Stimulated activated naive CD4-positive, alpha-beta T cell treated with Interleukin-2 at 50 U/mL for 16 hours (primary cell): Measurements from ENCODE around the gene CHPF2.

Experiments
- DNase-seq: peaks from one replicate; lab custom pipeline; 2025; lab: John Stamatoyannopoulos, UW

CHPF2 gene

GRCh38 chr7:151264615-151265014 is 32.3 kb downstream of the CHPF2 start:
- no peak for DNase-seq

- DNase-seq: no peak
These were observed 33.2 kb downstream of the CHPF2 start for GRCh38 chr7:151265351-151265931.

GRCh38 chr7:151269511-151269910 is 37.2 kb downstream of the CHPF2 start:
- no peak for DNase-seq

GRCh38 chr7:151271699-151272355 is 39.5 kb downstream of the CHPF2 start:
- DNase-seq: no peak

GRCh38 chr7:151272405-151272804 is 40.1 kb downstream of the CHPF2 start:
- DNase-seq: no peak

- no peak for DNase-seq
These were observed 40.6 kb downstream of the CHPF2 start for GRCh38 chr7:151272877-151273276.

- no peak for DNase-seq
These were observed 41.5 kb downstream of the CHPF2 start for GRCh38 chr7:151273651-151274390.

- DNase-seq: no peak
These were observed 42.1 kb downstream of the CHPF2 start for GRCh38 chr7:151274396-151274795.

- DNase-seq: no peak
These were observed 42.9 kb downstream of the CHPF2 start for GRCh38 chr7:151274936-151275812.

- DNase-seq: no peak
These were observed 43.7 kb downstream of the CHPF2 start for GRCh38 chr7:151275813-151276577.

- peak; percentile 65 for DNase-seq
These were observed 44.6 kb downstream of the CHPF2 start for GRCh38 chr7:151276666-151277590.

- no peak for DNase-seq
These were observed 45.3 kb downstream of the CHPF2 start for GRCh38 chr7:151277631-151278030.

- DNase-seq: no peak
These were observed 46.7 kb downstream of the CHPF2 start for GRCh38 chr7:151278949-151279348.

- no peak for DNase-seq
These were observed 47.6 kb downstream of the CHPF2 start for GRCh38 chr7:151279868-151280267.

GRCh38 chr7:151280388-151281019 is 48.2 kb downstream of the CHPF2 start:
- no peak for DNase-seq

GRCh38 chr7:151281686-151282085 is 49.4 kb downstream of the CHPF2 start:
- no peak for DNase-seq

- no peak for DNase-seq
These were observed 49.8 kb downstream of the CHPF2 start for GRCh38 chr7:151282111-151282510.

GRCh38 chr7:151283302-151283701 is 51.0 kb downstream of the CHPF2 start:
- no peak for DNase-seq

- DNase-seq: no peak
These were observed 53.9 kb downstream of the CHPF2 start for GRCh38 chr7:151286148-151286547.
